HG03095 (cell line): Measurements from ENCODE around the gene LIMS1.
"Not testable (repeated sequence)": the region's sequence is repeated elsewhere in the genome, so short reads cannot be mapped to it uniquely, and the experiment has no call there.

ENCODE experiments used
- ATAC-seq: cut with Tn5 transposase; IDR thresholded peaks from one replicate; pipeline ENCODE4 v1.9.1; 2021; ENCODE audit warnings: moderate library complexity; ENCODE audit not compliant: unreplicated experiment

LIMS1 gene

GRCh38 chr2:108630567-108631405 lies 96.5 kb downstream of the LIMS1 start:
- no peak for ATAC-seq

GRCh38 chr2:108632332-108633160 lies 98.3 kb downstream of the LIMS1 start:
- no peak for ATAC-seq

GRCh38 chr2:108633409-108633808 lies 99.1 kb downstream of the LIMS1 start:
- ATAC-seq, result no peak

DNA sequence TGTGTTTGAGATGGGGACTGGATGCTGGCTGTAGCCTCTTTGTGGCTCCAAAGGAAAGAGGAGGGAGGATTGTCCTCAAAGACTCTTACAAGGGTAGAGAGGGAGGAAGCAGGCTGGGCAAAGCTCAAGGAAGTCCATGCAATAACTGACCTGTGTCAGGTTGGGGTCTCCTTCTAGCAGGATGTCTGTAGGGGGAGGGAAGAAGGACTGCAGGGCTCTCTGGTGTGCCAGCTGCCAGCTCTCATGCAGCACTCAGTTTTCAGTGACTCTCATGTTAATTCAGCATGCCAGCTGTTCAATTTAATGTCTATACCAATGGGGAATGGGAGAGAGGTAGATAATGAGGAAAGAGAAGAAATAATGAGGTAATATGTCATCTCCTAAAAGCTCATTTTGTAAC lies 99.7 kb downstream of the LIMS1 start:
- no peak for ATAC-seq

DNA sequence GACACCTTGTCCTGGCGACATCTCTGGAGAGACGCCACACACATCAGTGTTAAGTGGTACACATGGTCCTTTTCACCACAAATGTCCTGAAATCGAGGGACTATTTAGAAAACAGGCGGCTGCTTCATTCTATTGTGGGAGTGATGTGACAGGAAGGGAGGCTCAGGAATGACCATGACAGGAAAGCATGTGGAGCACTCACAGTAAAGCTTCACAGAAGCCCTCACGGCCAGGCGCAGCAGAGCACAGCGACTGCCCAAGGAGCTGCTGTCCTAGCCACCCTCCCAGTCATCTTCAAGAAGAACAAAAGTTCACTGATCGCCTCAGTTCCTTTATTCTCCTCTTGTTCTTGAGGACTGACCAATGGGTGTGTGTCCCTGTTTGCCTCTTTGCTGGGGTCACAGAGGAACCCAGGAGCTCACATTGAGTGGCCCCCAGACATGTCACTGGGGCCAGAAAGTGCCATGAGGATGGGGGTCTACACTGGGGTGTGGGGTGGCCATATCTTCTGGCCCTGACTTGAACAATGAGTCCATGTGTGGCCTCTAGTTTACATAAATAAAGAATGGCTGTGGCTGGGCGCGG lies 100.4 kb downstream of the LIMS1 start:
- no peak for ATAC-seq

DNA sequence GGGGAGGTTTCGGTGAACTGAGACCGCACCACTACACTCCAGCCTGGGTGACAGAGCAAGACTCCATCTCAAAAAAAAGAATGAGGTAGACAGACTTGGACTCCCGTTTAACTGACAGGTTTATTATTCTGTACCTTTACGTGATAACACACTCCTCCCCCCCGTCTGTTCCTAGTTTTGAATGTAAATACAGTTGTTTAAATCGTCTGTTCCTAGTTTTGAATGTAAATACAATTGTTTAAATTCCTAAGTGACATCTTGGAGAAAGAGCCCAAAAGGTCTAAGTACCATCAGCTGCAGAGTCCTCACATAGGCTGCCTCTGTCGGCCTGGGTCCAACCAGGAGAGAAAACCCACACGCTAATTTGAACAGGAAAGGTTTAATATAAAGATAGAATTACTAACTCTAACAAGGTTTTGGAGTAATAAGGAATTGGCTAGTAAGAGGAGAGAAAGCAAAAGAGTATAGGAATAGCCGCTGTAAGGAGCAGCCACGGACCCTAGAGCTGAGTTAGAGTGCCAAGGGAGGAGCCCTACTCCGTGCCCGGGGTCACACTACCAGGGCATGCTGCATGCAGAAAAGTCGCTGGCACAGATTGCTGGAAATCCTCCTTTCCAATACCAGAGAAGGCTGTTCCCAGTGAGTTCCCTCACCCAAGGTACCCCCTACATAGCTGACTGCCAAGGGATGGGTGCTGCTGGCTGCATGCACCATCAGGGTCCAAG lies 101.5 kb downstream of the LIMS1 start:
- ATAC-seq, result no peak

GRCh38 chr2:108637304-108637669 lies 103.0 kb downstream of the LIMS1 start:
- no peak for ATAC-seq

GRCh38 chr2:108640731-108641130 lies 106.5 kb downstream of the LIMS1 start:
- ATAC-seq, result no peak

- no peak for ATAC-seq
Observed at GRCh38 chr2:108641756-108642155, 107.5 kb downstream of the LIMS1 start.

GRCh38 chr2:108643261-108643849 lies 109.1 kb downstream of the LIMS1 start:
- ATAC-seq, result no peak

GRCh38 chr2:108643862-108644261 lies 109.6 kb downstream of the LIMS1 start:
- not testable (repeated sequence) for ATAC-seq

DNA sequence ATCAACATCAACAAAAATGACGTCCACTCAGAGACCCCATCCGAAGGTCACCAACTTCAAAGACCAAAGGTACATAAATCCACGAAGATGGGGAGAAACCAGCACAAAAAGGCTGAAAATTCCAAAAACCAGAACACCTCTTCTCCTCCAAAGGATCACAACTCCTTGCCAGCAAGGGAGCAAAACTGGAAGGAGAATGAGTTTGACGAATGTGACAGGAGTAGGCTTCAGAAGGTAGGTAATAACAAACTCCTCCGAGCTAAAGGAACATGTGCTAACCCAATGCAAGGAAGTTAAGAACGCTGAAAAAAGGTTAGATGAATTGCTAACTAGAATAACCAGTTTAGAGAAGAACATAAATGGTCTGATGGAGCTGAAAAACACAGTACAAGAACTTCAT lies 110.2 kb downstream of the LIMS1 start:
- not testable (repeated sequence) for ATAC-seq

GRCh38 chr2:108648796-108649195 lies 114.5 kb downstream of the LIMS1 start:
- not testable (repeated sequence) for ATAC-seq

- ATAC-seq, result not testable (repeated sequence)
Observed at GRCh38 chr2:108650465-108650864, 116.2 kb downstream of the LIMS1 start.

DNA sequence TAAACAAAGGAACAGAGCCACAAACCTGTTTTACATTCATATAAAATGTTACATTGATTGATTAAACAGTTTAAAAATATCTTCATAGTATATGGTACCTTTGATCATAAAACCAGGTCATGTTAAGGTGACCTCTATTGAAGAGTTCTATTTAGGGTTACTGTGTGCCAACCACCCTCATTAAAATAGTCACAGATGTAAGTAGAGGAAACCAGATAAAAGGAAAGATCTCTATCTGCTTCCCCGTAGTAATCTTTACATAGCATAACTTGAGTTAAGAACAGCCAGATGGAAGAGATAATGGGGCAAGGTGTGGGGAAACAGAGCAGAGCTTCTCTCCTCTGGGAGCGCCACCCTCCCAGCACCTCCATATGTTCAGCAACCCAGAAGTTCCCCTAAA lies 117.2 kb downstream of the LIMS1 start:
- not testable (repeated sequence) for ATAC-seq

- peak; percentile 97 for ATAC-seq
Observed at GRCh38 chr2:108652187-108652931, 118.1 kb downstream of the LIMS1 start.

DNA sequence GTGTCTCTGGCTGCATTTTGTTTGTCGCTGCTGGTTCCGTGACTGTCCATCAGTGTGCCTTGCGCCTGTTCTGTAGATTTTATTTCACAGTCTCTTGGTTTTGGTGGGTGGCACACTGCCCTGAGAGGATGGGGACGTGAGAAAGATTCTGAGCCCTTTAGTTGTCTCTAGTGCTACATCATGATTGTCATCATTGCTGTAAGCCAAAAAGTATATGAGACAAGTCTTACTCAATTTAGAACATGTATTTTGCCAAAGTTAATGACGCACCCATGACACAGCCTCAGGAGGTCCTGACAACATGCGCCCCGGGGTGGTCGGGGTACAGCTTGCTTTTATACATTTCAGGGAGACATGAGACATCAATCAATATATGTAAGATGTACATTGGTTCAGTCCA lies 119.2 kb downstream of the LIMS1 start:
- ATAC-seq, result not testable (repeated sequence)

DNA sequence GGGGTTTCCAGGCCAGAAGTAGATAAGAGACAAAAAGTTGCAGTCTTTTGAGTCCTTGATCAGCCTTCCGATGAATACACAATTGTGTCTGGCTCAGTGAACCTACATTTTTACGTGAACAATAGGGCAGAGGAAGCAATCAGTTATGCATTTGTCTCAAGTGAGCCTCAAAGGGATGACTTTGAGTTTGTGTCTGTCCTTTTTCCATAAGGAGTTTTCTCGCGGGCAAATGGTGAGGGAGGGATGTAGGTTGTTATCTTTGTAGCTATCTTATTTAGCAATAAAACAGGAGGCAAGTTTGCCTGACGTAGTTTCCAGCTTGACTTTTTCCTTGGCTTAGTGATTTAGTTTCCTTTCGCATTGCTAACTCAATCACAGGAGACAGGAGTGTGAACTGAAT lies 119.6 kb downstream of the LIMS1 start:
- ATAC-seq, result not testable (repeated sequence)

GRCh38 chr2:108654521-108655125 lies 120.4 kb downstream of the LIMS1 start:
- ATAC-seq, result not testable (repeated sequence)
